IPS-15b (cell line): ENCODE results near the gene DIAPH2.
"Not testable (repeated sequence)": the region's sequence is repeated elsewhere in the genome, so short reads cannot be mapped to it uniquely, and the experiment has no call there.

Experiments
- H3K27me3 ChIP-seq: one replicate; pipeline ENCODE4 v1.6.1; 2013; ENCODE audit warnings: low read length; ENCODE audit not compliant: control insufficient read depth, insufficient read depth
- H3K36me3 ChIP-seq: one replicate; pipeline ENCODE4 v1.6.1; 2013; ENCODE audit warnings: low read length; ENCODE audit not compliant: control insufficient read depth, insufficient read depth
- H3K4me1 ChIP-seq: one replicate; pipeline ENCODE4 v1.6.1; 2013; ENCODE audit warnings: mild to moderate bottlenecking, low read length; ENCODE audit not compliant: control insufficient read depth, insufficient read depth
- H3K4me3 ChIP-seq: one replicate; pipeline ENCODE4 v1.5.1; 2013; ENCODE audit warnings: low read depth, low read length
- H3K9ac ChIP-seq: one replicate; pipeline ENCODE4 v1.6.1; 2013; ENCODE audit warnings: low read depth, mild to moderate bottlenecking, low read length
- H3K9me3 ChIP-seq: one replicate; pipeline ENCODE4 v1.6.1; 2013; ENCODE audit warnings: mild to moderate bottlenecking, low read length; ENCODE audit not compliant: control insufficient read depth, insufficient read depth

DIAPH2 gene

GRCh38 chrX:97402333-97402732 lies 717.7 kb downstream of the DIAPH2 start:
- Histone ChIP-seq H3K9me3 (no peaks in the 10 kb centered on the region), H3K9ac (no peak overlapping the region), H3K36me3 (no peaks in the 10 kb centered on the region), H3K4me3 (no peak overlapping the region), H3K27me3 (no peaks in the 10 kb centered on the region), H3K4me1 (peaks cover 9% of the 10 kb centered on the region)

GRCh38 chrX:97402903-97403302 lies 718.3 kb downstream of the DIAPH2 start:
- H3K36me3 ChIP-seq = no peaks in the 10 kb centered on the region
- H3K9ac ChIP-seq = no peak overlapping the region
- no peaks in the 10 kb centered on the region for H3K27me3 ChIP-seq
- no peaks in the 10 kb centered on the region for H3K9me3 ChIP-seq
- H3K4me3 ChIP-seq = no peak overlapping the region
- peaks cover 8% of the 10 kb centered on the region for H3K4me1 ChIP-seq

- H3K36me3 ChIP-seq = peaks cover 13% of the 10 kb centered on the region
- no peaks in the 10 kb centered on the region for H3K27me3 ChIP-seq
- no peak overlapping the region for H3K9ac ChIP-seq
- H3K4me3 ChIP-seq = no peak overlapping the region
- H3K9me3 ChIP-seq = peaks cover 15% of the 10 kb centered on the region
- peaks cover 4% of the 10 kb centered on the region for H3K4me1 ChIP-seq
These were observed 720.5 kb downstream of the DIAPH2 start for GRCh38 chrX:97405031-97405660.

- peaks cover 13% of the 10 kb centered on the region for H3K36me3 ChIP-seq
- H3K4me3 ChIP-seq, H3K4me1 ChIP-seq, H3K27me3 ChIP-seq, H3K9ac ChIP-seq: not testable (repeated sequence)
- H3K9me3 ChIP-seq = peaks cover 17% of the 10 kb centered on the region
These were observed 725.2 kb downstream of the DIAPH2 start for GRCh38 chrX:97409632-97410415.

- Histone ChIP-seq H3K9ac (no peak overlapping the region), H3K9me3 (no peaks in the 10 kb centered on the region), H3K27me3 (no peaks in the 10 kb centered on the region), H3K4me3 (no peak overlapping the region), H3K4me1 (no peaks in the 10 kb centered on the region), H3K36me3 (no peaks in the 10 kb centered on the region)
These were observed 731.8 kb downstream of the DIAPH2 start for GRCh38 chrX:97416461-97416860.

GRCh38 chrX:97429101-97429500 lies 744.5 kb downstream of the DIAPH2 start:
- Histone ChIP-seq H3K9me3 (no peaks in the 10 kb centered on the region), H3K9ac (no peak overlapping the region), H3K27me3 (no peaks in the 10 kb centered on the region), H3K36me3 (no peaks in the 10 kb centered on the region), H3K4me3 (no peak overlapping the region), H3K4me1 (no peaks in the 10 kb centered on the region)

- Histone ChIP-seq H3K27me3 (no peaks in the 10 kb centered on the region), H3K4me1 (no peaks in the 10 kb centered on the region), H3K36me3 (no peaks in the 10 kb centered on the region), H3K9ac (no peak overlapping the region), H3K9me3 (no peaks in the 10 kb centered on the region), H3K4me3 (no peak overlapping the region)
These were observed 746.6 kb downstream of the DIAPH2 start for GRCh38 chrX:97431281-97431680.

- H3K27me3 ChIP-seq = no peaks in the 10 kb centered on the region
- H3K4me1 ChIP-seq = peaks cover 32% of the 10 kb centered on the region
- H3K9me3 ChIP-seq = no peaks in the 10 kb centered on the region
- no peak overlapping the region for H3K4me3 ChIP-seq
- no peaks in the 10 kb centered on the region for H3K36me3 ChIP-seq
- H3K9ac ChIP-seq = no peak overlapping the region
These were observed 761.7 kb downstream of the DIAPH2 start for GRCh38 chrX:97446298-97446882.

- Histone ChIP-seq H3K27me3 (no peaks in the 10 kb centered on the region), H3K36me3 (no peaks in the 10 kb centered on the region), H3K4me1 (peaks cover 26% of the 10 kb centered on the region), H3K4me3 (no peak overlapping the region), H3K9ac (no peak overlapping the region), H3K9me3 (no peaks in the 10 kb centered on the region)
These were observed 762.7 kb downstream of the DIAPH2 start for GRCh38 chrX:97447306-97447705.

- Histone ChIP-seq H3K36me3 (no peaks in the 10 kb centered on the region), H3K9ac (no peak overlapping the region), H3K27me3 (no peaks in the 10 kb centered on the region), H3K4me3 (no peak overlapping the region), H3K4me1 (peaks cover 8% of the 10 kb centered on the region), H3K9me3 (no peaks in the 10 kb centered on the region)
These were observed 767.6 kb downstream of the DIAPH2 start for GRCh38 chrX:97452283-97452682.

- H3K9ac ChIP-seq = no peak overlapping the region
- no peak overlapping the region for H3K4me3 ChIP-seq
- H3K9me3 ChIP-seq = no peaks in the 10 kb centered on the region
- no peaks in the 10 kb centered on the region for H3K36me3 ChIP-seq
- H3K4me1 ChIP-seq = peaks cover 14% of the 10 kb centered on the region
- H3K27me3 ChIP-seq = no peaks in the 10 kb centered on the region
These were observed 777.1 kb downstream of the DIAPH2 start for GRCh38 chrX:97461763-97462162.

GRCh38 chrX:97471071-97471470 lies 786.4 kb downstream of the DIAPH2 start:
- Histone ChIP-seq H3K27me3 (no peaks in the 10 kb centered on the region), H3K36me3 (no peaks in the 10 kb centered on the region), H3K4me3 (no peak overlapping the region), H3K9ac (no peak overlapping the region), H3K9me3 (no peaks in the 10 kb centered on the region), H3K4me1 (peaks cover 7% of the 10 kb centered on the region)
